ENCODE results near the gene CDC26.
"Not testable (repeated sequence)": the region's sequence is repeated elsewhere in the genome, so short reads cannot be mapped to it uniquely, and the experiment has no call there.

Gene CDC26

GRCh38 chr9:113238202-113238858, 37.0 kb downstream of the CDC26 start:
- no peak for DNase-seq (ENCODE audit: low read depth)

GRCh38 chr9:113237026-113237425, 38.3 kb downstream of the CDC26 start:
- DNase-seq (ENCODE audit: low read depth), result no peak

- not testable (repeated sequence) for DNase-seq (ENCODE audit: low read depth)
These were observed 39.6 kb downstream of the CDC26 start for GRCh38 chr9:113235701-113236255.

DNA sequence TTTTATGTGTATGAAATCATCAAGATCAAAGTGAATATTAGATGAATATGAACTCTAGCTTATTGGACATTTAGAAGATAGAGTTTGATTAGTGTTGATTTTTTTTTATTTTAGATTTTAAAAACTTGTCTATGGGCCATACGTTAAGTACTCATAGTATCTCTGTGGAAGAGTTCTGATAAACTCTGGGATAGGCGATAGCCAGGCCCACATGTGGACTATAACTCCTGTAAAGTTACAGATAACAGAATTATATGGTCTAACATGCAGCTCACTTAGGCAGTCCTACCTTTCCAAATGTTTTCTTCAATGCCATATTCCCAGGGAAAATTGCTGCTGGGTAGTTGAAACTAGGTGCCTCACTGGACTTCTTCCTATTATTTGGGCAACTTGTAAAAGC, 43.7 kb downstream of the CDC26 start:
- no peak for DNase-seq (ENCODE audit: low read depth)

DNA sequence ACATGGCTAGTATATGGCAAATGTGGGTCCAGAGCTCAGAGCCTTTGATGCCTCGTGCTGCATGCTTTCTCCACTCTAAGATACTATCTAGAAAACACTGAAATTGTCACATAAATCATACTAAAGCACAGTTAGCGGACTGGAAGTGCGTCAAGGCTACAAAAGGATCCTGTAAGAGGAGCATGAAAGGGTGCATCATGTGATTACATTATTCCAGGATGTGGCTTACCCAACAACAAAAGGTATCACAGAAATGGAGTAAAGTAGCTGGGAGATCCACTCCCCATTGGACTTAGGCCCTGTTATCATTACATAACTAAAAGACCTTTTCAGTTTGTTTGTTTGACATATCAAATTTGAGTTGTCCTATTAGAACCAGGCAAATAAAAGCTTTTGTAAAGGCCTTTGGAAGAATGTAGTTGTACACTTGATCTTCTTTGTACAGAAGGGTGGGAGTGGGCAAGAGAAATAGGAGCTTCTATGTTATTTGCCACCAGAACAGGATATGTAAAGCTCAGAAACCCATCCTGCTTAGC, 47.2 kb downstream of the CDC26 start:
- no peak for DNase-seq (ENCODE audit: low read depth)

- DNase-seq (ENCODE audit: low read depth), result no peak
These were observed 47.9 kb downstream of the CDC26 start for GRCh38 chr9:113227436-113227835.

GRCh38 chr9:113223963-113224362, 51.4 kb downstream of the CDC26 start:
- DNase-seq (ENCODE audit: low read depth), result no peak

DNA sequence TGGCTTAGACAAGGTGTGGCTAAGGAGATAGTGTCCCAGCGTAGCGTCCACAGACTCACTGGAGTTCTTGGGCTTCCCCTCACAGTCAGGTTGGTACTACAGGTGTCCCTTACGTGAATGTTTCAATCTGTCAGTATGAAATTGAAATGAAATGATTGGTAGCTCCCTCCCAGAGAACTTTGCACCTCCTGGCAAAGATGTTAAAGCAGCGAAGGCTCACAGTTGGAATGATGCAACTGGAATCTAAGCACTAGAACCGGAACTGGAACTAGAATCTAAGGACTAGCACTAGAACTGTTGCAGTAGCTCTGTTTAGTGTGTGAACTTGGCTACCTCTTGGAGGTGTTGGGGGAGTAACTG, 52.9 kb downstream of the CDC26 start:
- DNase-seq (ENCODE audit: low read depth), result no peak

GRCh38 chr9:113221800-113222481, 53.4 kb downstream of the CDC26 start:
- DNase-seq (ENCODE audit: low read depth), result no peak

- DNase-seq (ENCODE audit: low read depth), result peak; percentile 96
These were observed 54.2 kb downstream of the CDC26 start, which contains the start of the genes FKBP15 and SLC31A1 for GRCh38 chr9:113221003-113221799. Gene FKBP15, minus strand, starts transcription at chr9:113221277. Its CDS starts 34 bp downstream, at chr9:113221243. Gene SLC31A1, plus strand, starts transcription at chr9:113221544. Its CDS starts 34,605 bp downstream, at chr9:113256149.

- no peak for DNase-seq (ENCODE audit: low read depth)
These were observed 54.8 kb downstream of the CDC26 start for GRCh38 chr9:113220467-113221002.

- DNase-seq (ENCODE audit: low read depth), result no peak
These were observed 55.4 kb downstream of the CDC26 start for GRCh38 chr9:113219969-113220368.

GRCh38 chr9:113219186-113219936, 56.0 kb downstream of the CDC26 start:
- no peak for DNase-seq (ENCODE audit: low read depth)
